ENCODE results near the gene NCKAP5.

NCKAP5 gene

DNA sequence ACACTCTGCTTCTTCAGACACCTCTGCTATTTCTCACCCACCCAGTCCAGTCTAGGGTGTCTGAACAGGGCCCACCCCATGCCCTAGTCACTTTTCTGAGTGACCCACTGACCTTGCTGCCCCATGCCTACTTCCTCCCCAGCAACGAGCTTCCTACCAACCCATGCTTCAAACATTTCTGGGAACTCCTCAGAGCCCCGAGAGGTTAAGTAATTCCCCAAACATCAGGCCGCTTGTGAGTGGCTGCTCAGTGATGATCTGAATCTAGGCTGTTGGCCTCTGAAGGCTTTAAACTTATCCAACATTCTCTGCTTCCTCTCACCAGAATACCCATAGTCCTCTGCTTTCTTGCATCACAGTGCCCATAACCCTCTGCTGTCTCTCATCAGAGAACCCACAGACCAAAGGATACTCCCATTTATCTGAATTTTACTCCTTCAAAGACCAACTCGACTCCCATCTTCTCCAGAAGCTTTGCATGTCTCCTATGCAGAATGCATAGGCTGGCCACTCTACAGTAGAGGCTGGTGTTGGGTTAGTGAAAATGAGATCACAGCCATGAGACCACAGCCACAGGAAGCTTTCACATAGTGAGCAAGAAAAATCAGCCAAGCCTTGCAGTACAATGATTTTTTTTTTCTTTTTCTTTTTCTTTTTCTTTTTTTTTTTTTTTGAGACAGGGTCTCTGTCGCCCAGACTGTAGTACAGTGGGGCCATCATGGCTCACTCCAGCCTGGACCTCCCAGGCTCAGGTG is 588.7 kb downstream of the NCKAP5 start:
- TF ChIP-seq, protein P1, sequence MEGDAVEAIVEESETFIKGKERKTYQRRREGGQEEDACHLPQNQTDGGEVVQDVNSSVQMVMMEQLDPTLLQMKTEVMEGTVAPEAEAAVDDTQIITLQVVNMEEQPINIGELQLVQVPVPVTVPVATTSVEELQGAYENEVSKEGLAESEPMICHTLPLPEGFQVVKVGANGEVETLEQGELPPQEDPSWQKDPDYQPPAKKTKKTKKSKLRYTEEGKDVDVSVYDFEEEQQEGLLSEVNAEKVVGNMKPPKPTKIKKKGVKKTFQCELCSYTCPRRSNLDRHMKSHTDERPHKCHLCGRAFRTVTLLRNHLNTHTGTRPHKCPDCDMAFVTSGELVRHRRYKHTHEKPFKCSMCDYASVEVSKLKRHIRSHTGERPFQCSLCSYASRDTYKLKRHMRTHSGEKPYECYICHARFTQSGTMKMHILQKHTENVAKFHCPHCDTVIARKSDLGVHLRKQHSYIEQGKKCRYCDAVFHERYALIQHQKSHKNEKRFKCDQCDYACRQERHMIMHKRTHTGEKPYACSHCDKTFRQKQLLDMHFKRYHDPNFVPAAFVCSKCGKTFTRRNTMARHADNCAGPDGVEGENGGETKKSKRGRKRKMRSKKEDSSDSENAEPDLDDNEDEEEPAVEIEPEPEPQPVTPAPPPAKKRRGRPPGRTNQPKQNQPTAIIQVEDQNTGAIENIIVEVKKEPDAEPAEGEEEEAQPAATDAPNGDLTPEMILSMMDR (IDR thresholded peaks at IDR 0.05; ENCODE audit: low read length): no peak
- TF ChIP-seq EZH2 (IDR thresholded peaks at IDR 0.05; ENCODE audit: borderline replicate concordance, low read length): no peak
- no peaks in the 10 kb centered on the region for H3K9me3 ChIP-seq (ENCODE audit: low read length)
- no peaks in the 10 kb centered on the region for H3F3A ChIP-seq (ENCODE audit: insufficient read depth, low read length)
- no peaks in the 10 kb centered on the region for H3K79me2 ChIP-seq (ENCODE audit: insufficient read depth, low read length)
- no peaks in the 10 kb centered on the region for H3K27me3 ChIP-seq (ENCODE audit: insufficient read depth, low read length)
- H4K20me1 ChIP-seq (ENCODE audit: insufficient read depth, low read length): no peaks in the 10 kb centered on the region
- H3K4me2 ChIP-seq (ENCODE audit: low read length): no peak overlapping the region
- no peak overlapping the region for H3K27ac ChIP-seq (ENCODE audit: low read depth, low read length, poor library complexity, severe bottlenecking)
- no peak overlapping the region for H3K4me3 ChIP-seq (ENCODE audit: low read depth, low read length, poor library complexity, severe bottlenecking)
- no peaks in the 10 kb centered on the region for H3K36me3 ChIP-seq (ENCODE audit: insufficient read depth, low read length)
- H3K9ac ChIP-seq (ENCODE audit: low read length): no peak overlapping the region
- no peaks in the 10 kb centered on the region for H3K4me1 ChIP-seq (ENCODE audit: insufficient read depth, low read length, severe bottlenecking)
- no peaks in the 10 kb centered on the region for H3K9me2 ChIP-seq (ENCODE audit: low read depth, low read length)
- H2AFZ ChIP-seq (ENCODE audit: low read length): no peak overlapping the region

DNA sequence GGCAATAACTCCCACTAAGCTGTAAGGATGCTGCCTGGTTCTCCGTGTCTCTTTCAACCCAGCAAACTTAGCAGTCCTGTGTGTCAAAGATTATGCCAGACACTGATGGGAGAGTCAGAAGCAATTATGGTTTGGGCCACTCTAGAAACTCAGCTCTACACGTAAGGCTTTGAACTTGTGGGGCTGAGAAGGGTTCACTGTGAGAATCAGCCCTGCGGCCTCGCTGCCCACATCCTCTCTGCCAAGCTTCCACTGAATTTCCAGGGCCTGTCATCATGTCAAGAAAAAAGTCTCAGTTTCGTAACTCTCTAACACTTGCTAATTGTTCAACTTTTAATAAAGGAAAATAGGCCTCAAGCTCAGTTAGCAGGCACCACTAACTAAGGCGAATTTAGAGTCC is 589.4 kb downstream of the NCKAP5 start:
- no peak overlapping the region for H3K27ac ChIP-seq (ENCODE audit: low read depth, low read length, poor library complexity, severe bottlenecking)
- no peaks in the 10 kb centered on the region for H3K27me3 ChIP-seq (ENCODE audit: insufficient read depth, low read length)
- H3K4me1 ChIP-seq (ENCODE audit: insufficient read depth, low read length, severe bottlenecking): no peaks in the 10 kb centered on the region
- H2AFZ ChIP-seq (ENCODE audit: low read length): no peak overlapping the region
- H3K4me2 ChIP-seq (ENCODE audit: low read length): no peak overlapping the region
- H3K9me3 ChIP-seq (ENCODE audit: low read length): no peaks in the 10 kb centered on the region
- H3K9ac ChIP-seq (ENCODE audit: low read length): no peak overlapping the region
- no peak for TF ChIP-seq EZH2 (IDR thresholded peaks at IDR 0.05; ENCODE audit: borderline replicate concordance, low read length)
- TF ChIP-seq, protein P1 (IDR thresholded peaks at IDR 0.05; ENCODE audit: low read length): no peak
- H3K9me2 ChIP-seq (ENCODE audit: low read depth, low read length): no peaks in the 10 kb centered on the region
- H3K4me3 ChIP-seq (ENCODE audit: low read depth, low read length, poor library complexity, severe bottlenecking): no peak overlapping the region
- H4K20me1 ChIP-seq (ENCODE audit: insufficient read depth, low read length): no peaks in the 10 kb centered on the region
- H3K79me2 ChIP-seq (ENCODE audit: insufficient read depth, low read length): no peaks in the 10 kb centered on the region
- no peaks in the 10 kb centered on the region for H3K36me3 ChIP-seq (ENCODE audit: insufficient read depth, low read length)
- H3F3A ChIP-seq (ENCODE audit: insufficient read depth, low read length): no peaks in the 10 kb centered on the region

DNA sequence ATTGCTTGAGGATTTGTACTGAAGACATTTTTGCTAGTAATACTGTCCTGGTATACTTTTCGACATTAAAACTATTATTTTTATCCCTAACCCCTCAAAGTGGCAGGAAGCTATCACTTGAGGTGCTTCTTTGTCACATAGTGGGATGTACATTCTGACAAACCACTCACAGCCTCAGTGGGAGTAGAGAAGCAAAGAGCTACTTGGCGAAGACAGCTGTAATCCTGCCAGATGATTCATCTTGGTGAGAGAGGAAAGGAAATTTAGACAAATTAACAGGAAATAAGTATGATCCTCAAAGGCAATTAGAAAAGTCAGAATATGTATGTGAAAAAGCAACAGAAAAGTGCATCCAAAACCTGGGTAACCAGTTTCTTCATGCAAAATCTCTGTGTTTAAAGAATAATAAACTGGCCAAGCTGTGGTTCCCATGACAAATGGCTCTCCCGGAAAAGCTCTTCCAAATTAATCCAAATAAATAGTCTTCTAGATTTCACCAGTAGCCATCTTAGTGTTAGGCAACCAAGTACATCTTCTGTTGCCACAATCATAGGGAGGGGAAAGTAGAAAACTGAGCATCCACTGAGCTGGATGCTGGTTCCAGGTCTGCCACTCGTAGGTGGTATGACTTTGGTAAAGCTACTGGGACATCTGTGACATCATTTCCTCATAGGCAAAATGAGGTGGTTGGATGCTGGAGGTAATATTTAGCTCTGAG is 590.3 kb downstream of the NCKAP5 start:
- H3F3A ChIP-seq (ENCODE audit: insufficient read depth, low read length): no peaks in the 10 kb centered on the region
- no peaks in the 10 kb centered on the region for H4K20me1 ChIP-seq (ENCODE audit: insufficient read depth, low read length)
- no peak overlapping the region for H2AFZ ChIP-seq (ENCODE audit: low read length)
- H3K4me2 ChIP-seq (ENCODE audit: low read length): no peak overlapping the region
- no peaks in the 10 kb centered on the region for H3K27me3 ChIP-seq (ENCODE audit: insufficient read depth, low read length)
- H3K36me3 ChIP-seq (ENCODE audit: insufficient read depth, low read length): no peaks in the 10 kb centered on the region
- no peak overlapping the region for H3K9ac ChIP-seq (ENCODE audit: low read length)
- H3K4me1 ChIP-seq (ENCODE audit: insufficient read depth, low read length, severe bottlenecking): no peaks in the 10 kb centered on the region
- H3K9me3 ChIP-seq (ENCODE audit: low read length): no peaks in the 10 kb centered on the region
- H3K9me2 ChIP-seq (ENCODE audit: low read depth, low read length): no peaks in the 10 kb centered on the region
- no peak overlapping the region for H3K4me3 ChIP-seq (ENCODE audit: low read depth, low read length, poor library complexity, severe bottlenecking)
- no peak overlapping the region for H3K27ac ChIP-seq (ENCODE audit: low read depth, low read length, poor library complexity, severe bottlenecking)
- H3K79me2 ChIP-seq (ENCODE audit: insufficient read depth, low read length): no peaks in the 10 kb centered on the region
- no peak for TF ChIP-seq EZH2 (IDR thresholded peaks at IDR 0.05; ENCODE audit: borderline replicate concordance, low read length)
- TF ChIP-seq, protein P1 (IDR thresholded peaks at IDR 0.05; ENCODE audit: low read length): no peak
